Measurements from ENCODE around the gene FZD8. TPM values are rescaled to one million over a fixed set of nuclear protein-coding genes. Genes with fewer than 3 reads are reported as not detected.

Gene FZD8
- total RNA-seq, 2 donors from 2014 or later, result 12.4 to 21.3 TPM

DNA sequence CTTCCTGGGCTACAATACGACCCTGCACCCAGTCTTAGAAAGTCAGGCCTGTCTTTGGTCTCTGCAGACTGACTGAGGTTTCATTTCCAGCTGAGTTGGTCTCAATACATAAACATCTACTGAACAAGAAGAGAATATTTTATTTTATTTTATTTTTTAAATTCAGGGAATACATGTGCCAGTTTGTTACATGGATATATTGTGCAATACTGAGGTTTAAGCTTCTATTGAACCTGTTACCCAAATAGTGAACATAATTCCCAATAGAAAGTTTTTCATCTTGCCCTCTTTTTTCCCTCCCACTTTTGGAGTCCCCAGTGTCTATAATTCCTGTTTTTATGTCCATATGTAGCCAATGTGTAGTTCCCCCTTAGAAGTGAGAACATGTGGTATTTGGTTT, 10.7 kb downstream of the FZD8 start:
- H3K27ac ChIP-seq, result no peak overlapping the region
- H3K4me3 ChIP-seq, result no peak overlapping the region
- no peak for ATAC-seq (ENCODE audit: insufficient number of reproducible peaks, low FRiP score, low read depth)
- H3K27me3 ChIP-seq (replicated peaks; ENCODE audit: insufficient read depth), result no peaks in the 10 kb centered on the region
- DNase-seq (ENCODE audit: low spot score), result no peak
- no peak for TF ChIP-seq CTCF (IDR thresholded peaks at IDR 0.05)
- H3K4me1 ChIP-seq (ENCODE audit: control insufficient read depth in 1 of 2, low read depth in 2 of 2), result peaks cover 4 to 8% of the 10 kb centered on the region in 2 donors
- no peaks in the 10 kb centered on the region for H3K9me3 ChIP-seq
- no peaks in the 10 kb centered on the region for H3K36me3 ChIP-seq

- no peak overlapping the region for H3K4me3 ChIP-seq
- no peak for ATAC-seq (ENCODE audit: insufficient number of reproducible peaks, low FRiP score, low read depth)
These were observed 15.1 kb downstream of the FZD8 start for GRCh38 chr10:35626971-35627507.

GRCh38 chr10:35614312-35614711, 27.8 kb downstream of the FZD8 start:
- no peaks in the 10 kb centered on the region for H3K4me1 ChIP-seq (ENCODE audit: control insufficient read depth in 1 of 2, low read depth in 2 of 2)
- no peak for TF ChIP-seq CTCF (IDR thresholded peaks at IDR 0.05)
- no peaks in the 10 kb centered on the region for H3K27me3 ChIP-seq (replicated peaks; ENCODE audit: insufficient read depth)
- no peaks in the 10 kb centered on the region for H3K9me3 ChIP-seq
- no peak overlapping the region for H3K4me3 ChIP-seq
- ATAC-seq (ENCODE audit: insufficient number of reproducible peaks, low FRiP score, low read depth) (no peak), DNase-seq (ENCODE audit: low spot score) (no peak)
- H3K36me3 ChIP-seq, result no peaks in the 10 kb centered on the region
- no peak overlapping the region for H3K27ac ChIP-seq

More at GRCh38 chr10:35626971-35627507, 15.1 kb downstream of the FZD8 start:
- no peak for TF ChIP-seq CTCF (IDR thresholded peaks at IDR 0.05)
- Histone ChIP-seq H3K27ac (no peak overlapping the region), H3K36me3 (no peaks in the 10 kb centered on the region), H3K4me1 (ENCODE audit: control insufficient read depth in 1 of 2, low read depth in 2 of 2) (no peaks in the 10 kb centered on the region), H3K27me3 (replicated peaks; ENCODE audit: insufficient read depth) (no peaks in the 10 kb centered on the region), H3K9me3 (no peaks in the 10 kb centered on the region)
- DNase-seq (ENCODE audit: low spot score), result no peak

DNA sequence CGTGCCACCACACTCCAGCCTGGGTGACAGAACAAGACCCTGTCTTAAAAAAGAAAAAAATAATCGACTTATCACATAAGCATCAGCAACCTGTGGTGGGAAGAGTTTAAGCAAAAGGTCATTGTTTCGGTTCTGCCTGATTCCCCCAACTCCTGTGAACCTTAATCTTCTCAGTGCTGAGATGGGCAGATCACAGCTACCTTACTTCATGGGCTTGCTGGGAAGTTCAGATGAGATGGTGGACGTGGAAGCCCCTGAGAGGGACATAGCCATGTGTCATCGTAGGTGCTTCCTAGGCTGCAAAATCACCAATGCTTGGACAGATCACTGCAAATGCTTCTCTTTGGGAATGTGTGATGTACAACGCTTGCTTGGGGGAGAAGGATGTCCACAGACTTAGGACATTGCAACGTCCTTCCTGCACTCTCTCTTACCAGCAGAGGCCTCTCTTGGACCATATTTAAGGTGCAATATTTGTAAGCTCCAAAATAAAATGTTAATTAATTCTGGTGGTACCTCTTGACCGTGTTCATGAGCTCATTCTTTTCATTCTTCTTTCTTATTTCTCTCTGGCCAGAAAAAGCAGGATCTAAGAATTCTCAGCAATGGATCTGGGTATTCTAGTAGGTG, 28.4 kb downstream of the FZD8 start:
- no peak for ATAC-seq (ENCODE audit: insufficient number of reproducible peaks, low FRiP score, low read depth)
- no peaks in the 10 kb centered on the region for H3K27me3 ChIP-seq (replicated peaks; ENCODE audit: insufficient read depth)
- no peaks in the 10 kb centered on the region for H3K36me3 ChIP-seq
- no peak overlapping the region for H3K4me3 ChIP-seq
- H3K27ac ChIP-seq, result no peak overlapping the region
- H3K4me1 ChIP-seq (ENCODE audit: control insufficient read depth in 1 of 2, low read depth in 2 of 2), result no peaks in the 10 kb centered on the region
- DNase-seq (ENCODE audit: low spot score), result no peak
- TF ChIP-seq CTCF (IDR thresholded peaks at IDR 0.05), result no peak
- no peaks in the 10 kb centered on the region for H3K9me3 ChIP-seq

DNA sequence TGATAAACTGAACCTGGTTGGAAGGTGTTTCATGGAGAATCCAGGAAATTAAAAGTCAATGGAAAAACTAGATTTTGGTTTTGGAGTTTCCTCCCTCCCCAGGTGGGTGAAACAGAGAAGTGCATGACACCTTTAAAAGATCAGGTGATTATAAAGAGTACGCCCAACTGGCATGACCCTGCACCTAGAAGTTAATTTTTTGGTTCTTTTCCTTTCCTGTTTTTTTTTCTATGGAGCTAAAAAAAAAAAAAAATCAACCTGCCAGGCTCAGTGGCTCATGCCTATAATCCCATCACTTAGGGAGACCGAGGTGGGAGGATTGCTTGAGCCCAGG, 29.0 kb downstream of the FZD8 start:
- H3K9me3 ChIP-seq, result no peaks in the 10 kb centered on the region
- TF ChIP-seq CTCF (IDR thresholded peaks at IDR 0.05), result no peak
- no peaks in the 10 kb centered on the region for H3K36me3 ChIP-seq
- H3K27ac ChIP-seq, result no peak overlapping the region
- ATAC-seq (ENCODE audit: insufficient number of reproducible peaks, low FRiP score, low read depth) (no peak), DNase-seq (ENCODE audit: low spot score) (no peak)
- no peaks in the 10 kb centered on the region for H3K27me3 ChIP-seq (replicated peaks; ENCODE audit: insufficient read depth)
- H3K4me3 ChIP-seq, result no peak overlapping the region
- peaks cover 3 to 4% of the 10 kb centered on the region in 2 donors for H3K4me1 ChIP-seq (ENCODE audit: control insufficient read depth in 1 of 2, low read depth in 2 of 2)

Data from thoracic aorta (tissue), 2 donors.